GM12878 (cell line): ENCODE data around the gene FDXACB1.

ENCODE experiments used
- CBX5 ChIP-seq: sonication (generic); IDR thresholded peaks from 2 replicates; pipeline ENCODE4 v1.6.1; 2016; ENCODE audit warnings: low read depth, moderate library complexity, mild to moderate bottlenecking, inconsistent platforms
- TF ChIP-seq, protein P1 (sequence below): fragments of 450-650 bp; IDR thresholded peaks from 2 replicates; pipeline ENCODE4 v1.6.1; 2017; ENCODE audit warnings: mild to moderate bottlenecking
- TF ChIP-seq, protein P2 (sequence below): IDR thresholded peaks from 2 replicates; pipeline ENCODE4 v1.6.1; 2011; ENCODE audit warnings: borderline replicate concordance, low read depth, mild to moderate bottlenecking, moderate library complexity, mixed read lengths, low read length; ENCODE audit not compliant: insufficient read depth; ENCODE audit errors: extremely low read length

DNA sequence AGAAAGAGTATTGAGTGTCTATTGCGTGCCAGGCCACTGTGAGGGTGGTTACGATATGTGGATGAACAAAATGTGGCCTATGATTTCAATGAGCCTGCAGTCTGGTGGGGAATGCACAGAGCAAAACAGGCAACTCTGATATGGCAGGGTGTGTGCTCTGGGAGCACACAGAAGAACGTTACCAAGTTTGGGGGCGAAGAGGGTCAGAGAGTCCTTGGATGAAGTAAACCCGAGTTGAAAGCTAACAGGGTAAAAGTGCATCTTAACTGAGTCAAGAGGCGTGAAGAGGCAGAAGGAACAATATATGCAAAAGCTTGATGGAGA is 634 bp upstream of the FDXACB1 start:
- TF ChIP-seq, protein P1, sequence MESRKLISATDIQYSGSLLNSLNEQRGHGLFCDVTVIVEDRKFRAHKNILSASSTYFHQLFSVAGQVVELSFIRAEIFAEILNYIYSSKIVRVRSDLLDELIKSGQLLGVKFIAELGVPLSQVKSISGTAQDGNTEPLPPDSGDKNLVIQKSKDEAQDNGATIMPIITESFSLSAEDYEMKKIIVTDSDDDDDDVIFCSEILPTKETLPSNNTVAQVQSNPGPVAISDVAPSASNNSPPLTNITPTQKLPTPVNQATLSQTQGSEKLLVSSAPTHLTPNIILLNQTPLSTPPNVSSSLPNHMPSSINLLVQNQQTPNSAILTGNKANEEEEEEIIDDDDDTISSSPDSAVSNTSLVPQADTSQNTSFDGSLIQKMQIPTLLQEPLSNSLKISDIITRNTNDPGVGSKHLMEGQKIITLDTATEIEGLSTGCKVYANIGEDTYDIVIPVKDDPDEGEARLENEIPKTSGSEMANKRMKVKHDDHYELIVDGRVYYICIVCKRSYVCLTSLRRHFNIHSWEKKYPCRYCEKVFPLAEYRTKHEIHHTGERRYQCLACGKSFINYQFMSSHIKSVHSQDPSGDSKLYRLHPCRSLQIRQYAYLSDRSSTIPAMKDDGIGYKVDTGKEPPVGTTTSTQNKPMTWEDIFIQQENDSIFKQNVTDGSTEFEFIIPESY: no peak
- TF ChIP-seq, protein P2, sequence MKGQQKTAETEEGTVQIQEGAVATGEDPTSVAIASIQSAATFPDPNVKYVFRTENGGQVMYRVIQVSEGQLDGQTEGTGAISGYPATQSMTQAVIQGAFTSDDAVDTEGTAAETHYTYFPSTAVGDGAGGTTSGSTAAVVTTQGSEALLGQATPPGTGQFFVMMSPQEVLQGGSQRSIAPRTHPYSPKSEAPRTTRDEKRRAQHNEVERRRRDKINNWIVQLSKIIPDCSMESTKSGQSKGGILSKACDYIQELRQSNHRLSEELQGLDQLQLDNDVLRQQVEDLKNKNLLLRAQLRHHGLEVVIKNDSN: no peak
- no peak for TF ChIP-seq CBX5
